ENCODE measurements around the gene TCEA3. TPM values are rescaled to one million over a fixed set of nuclear protein-coding genes. Genes with fewer than 3 reads are reported as not detected.

Gene TCEA3
- total and polyA plus RNA-seq, 8 donors: 70.8 to 143 (median 116) TPM

DNA sequence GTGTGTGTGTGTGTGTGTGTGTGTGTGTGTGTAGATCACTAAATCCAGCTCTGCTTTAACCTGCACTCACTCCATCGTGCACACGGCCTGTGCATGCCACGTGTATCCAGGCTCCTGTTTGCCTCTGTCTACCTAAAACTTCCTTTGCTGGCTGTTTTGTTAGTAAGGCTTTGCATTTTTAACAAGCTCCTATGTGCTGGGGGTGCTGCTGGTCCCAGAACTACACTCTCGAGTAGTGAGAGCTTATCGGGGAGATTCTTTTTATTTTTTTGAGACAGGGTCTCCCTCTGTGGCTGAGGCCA, 596 bp upstream of the TCEA3 start:
- no peaks in the 10 kb centered on the region for H3K27me3 ChIP-seq
- peaks cover 23 to 29% (median 24%) of the 10 kb centered on the region in 3 donors for H3K4me1 ChIP-seq
- intact Hi-C loops (cut with DNase I): no loop called here
- FAIRE-seq (no peak), ATAC-seq (no peak), DNase-seq (no peak)
- H3K27ac ChIP-seq: peak overlapping the region; percentile 22 to 95 (median 69)
- no peaks in the 10 kb centered on the region for H3K36me3 ChIP-seq
- WGBS, 2 donors: 8 to 13% methylated on average over 5 of the region's 5 CpGs
- H3K9me3 ChIP-seq: no peaks in the 10 kb centered on the region
- peak overlapping the region in 2 of 4 donors; percentile 75 to 92 for H3K4me3 ChIP-seq
- TF ChIP-seq, protein P1, sequence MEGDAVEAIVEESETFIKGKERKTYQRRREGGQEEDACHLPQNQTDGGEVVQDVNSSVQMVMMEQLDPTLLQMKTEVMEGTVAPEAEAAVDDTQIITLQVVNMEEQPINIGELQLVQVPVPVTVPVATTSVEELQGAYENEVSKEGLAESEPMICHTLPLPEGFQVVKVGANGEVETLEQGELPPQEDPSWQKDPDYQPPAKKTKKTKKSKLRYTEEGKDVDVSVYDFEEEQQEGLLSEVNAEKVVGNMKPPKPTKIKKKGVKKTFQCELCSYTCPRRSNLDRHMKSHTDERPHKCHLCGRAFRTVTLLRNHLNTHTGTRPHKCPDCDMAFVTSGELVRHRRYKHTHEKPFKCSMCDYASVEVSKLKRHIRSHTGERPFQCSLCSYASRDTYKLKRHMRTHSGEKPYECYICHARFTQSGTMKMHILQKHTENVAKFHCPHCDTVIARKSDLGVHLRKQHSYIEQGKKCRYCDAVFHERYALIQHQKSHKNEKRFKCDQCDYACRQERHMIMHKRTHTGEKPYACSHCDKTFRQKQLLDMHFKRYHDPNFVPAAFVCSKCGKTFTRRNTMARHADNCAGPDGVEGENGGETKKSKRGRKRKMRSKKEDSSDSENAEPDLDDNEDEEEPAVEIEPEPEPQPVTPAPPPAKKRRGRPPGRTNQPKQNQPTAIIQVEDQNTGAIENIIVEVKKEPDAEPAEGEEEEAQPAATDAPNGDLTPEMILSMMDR (IDR thresholded peaks at IDR 0.05): no peak

DNA sequence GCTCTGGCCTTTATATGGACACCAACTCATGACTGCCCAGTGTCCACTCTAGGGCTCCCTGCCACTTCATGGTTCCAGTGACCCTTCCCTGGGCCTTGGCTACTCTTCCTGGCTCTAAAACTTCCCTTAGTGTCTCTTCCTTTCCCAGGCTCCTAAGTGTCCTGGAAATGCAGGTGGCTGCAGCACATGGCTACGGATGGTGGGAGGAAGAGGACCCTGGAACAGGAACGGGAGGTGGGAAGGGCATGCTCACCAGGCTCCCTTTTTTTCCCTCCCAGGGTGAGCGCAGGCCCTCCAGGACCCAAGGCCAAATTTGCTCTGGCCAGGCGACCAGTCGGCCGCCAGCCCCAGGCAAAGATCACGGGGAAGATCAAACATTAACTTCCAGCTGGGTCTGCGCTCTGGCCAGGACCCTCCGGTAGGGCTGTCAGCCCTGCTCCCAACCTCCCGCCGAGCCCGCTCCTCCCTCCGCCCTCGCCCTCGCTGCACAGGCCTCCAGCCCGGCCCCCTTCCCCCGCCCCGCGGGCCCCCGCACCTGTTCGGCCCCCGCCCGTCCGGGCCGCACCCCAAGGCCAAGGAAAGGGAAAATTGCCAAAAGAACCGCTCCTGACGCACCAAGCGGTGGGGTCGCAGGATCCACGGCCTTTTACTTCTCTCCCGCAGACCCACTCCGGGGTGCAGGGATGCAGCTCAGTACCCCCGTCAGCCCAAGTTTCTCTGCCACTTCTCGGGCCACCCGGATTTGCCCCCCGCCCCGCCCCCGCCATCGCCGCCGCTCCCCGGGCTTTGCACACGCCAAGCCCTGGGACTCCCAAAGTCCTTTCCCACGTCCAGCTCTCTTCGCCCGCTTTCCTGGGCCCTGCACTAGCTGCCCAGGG, 894 bp downstream of the TCEA3 start:
- Histone ChIP-seq H3K36me3 (no peaks in the 10 kb centered on the region), H3K9me3 (no peaks in the 10 kb centered on the region), H3K4me3 (peak overlapping the region; percentile 68 to 92 (median 80)), H3K27ac (peak overlapping the region; percentile 90 to 95 (median 94)), H3K4me1 (peaks cover 24 to 38% (median 34%) of the 10 kb centered on the region in 3 donors), H3K27me3 (no peaks in the 10 kb centered on the region)
- DNase-seq: peak; percentile 89 to 97 (median 93)
- TF ChIP-seq, protein P1 (IDR thresholded peaks at IDR 0.05): no peak
- peak; percentile 65 to 80 (median 76) for ATAC-seq
- intact Hi-C loops (cut with DNase I): no loop called here
- FAIRE-seq: no peak
- 1 to 4% methylated on average over 37 to 46 of the region's 46 CpGs for WGBS, 2 donors

DNA sequence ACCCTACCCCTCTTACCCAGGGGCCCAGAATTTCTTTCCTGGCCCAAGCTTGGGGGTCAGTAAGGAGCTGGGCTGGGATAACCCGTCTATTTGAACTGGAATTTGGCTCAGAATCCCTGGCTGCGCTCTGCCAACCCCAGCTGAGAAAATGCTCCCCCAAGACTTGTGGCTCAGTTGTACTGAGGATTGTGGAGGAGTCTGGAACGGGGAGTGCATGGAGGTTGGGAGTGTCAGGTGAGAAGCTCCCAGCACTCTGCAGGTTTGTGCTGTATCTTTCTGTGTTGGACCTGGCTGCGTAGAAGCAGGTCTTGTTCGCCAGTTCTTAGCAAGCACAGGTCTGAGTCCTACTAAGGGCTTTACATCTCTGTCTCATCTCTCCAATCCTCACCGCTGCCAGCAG, 1.6 kb downstream of the TCEA3 start:
- FAIRE-seq: no peak
- ATAC-seq: peak; percentile 5 to 20 (median 10)
- intact Hi-C loops (cut with DNase I): no loop called here
- 23 to 24% methylated on average over 6 of the region's 6 CpGs for WGBS, 2 donors
- H3K27ac ChIP-seq: peak overlapping the region; percentile 90 to 95 (median 94)
- no peaks in the 10 kb centered on the region for H3K9me3 ChIP-seq
- no peaks in the 10 kb centered on the region for H3K27me3 ChIP-seq
- H3K36me3 ChIP-seq: no peaks in the 10 kb centered on the region
- peaks cover 29 to 41% (median 40%) of the 10 kb centered on the region in 3 donors for H3K4me1 ChIP-seq
- TF ChIP-seq, protein P1 (IDR thresholded peaks at IDR 0.05): no peak
- H3K4me3 ChIP-seq: peak overlapping the region; percentile 68 to 92 (median 80)
- DNase-seq: peak in 3 of 6 donors; percentile 38 to 45 (median 45)

DNA sequence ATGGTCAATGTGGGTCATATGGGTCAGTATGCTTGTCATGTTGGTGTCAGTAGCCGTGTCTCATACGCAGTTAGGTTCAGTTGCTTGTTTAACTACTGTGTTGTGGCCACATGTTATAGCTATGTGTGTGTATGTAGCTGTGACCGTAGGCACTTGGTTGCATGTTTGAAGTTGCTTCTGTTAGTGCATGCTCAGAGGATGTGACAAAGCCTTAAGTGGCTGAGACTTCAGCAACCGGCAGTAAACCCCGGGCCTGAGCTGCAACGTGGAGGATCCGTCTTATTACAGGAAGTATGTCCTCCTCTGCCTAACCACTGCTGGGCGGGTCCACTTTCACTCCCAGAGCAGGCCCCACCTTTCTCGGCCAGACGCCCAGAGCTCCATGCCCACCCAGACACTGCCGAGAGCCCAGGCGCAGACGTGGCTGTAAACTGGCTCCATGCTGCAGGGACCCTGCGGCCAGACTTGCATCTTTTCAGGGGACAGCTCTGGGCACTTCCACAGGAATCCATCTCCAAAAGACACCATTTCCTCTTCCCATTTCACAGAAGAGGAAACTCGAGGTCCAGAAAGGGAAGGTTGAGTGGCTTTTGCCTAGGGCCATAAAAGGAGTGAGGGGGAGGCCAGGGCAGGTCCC, 2.2 kb downstream of the TCEA3 start:
- intact Hi-C loops (cut with DNase I): no loop called here
- TF ChIP-seq, protein P1 (IDR thresholded peaks at IDR 0.05): no peak
- Histone ChIP-seq H3K36me3 (no peaks in the 10 kb centered on the region), H3K27me3 (no peaks in the 10 kb centered on the region), H3K4me3 (peak overlapping the region in 3 of 4 donors; percentile 75 to 92 (median 85)), H3K9me3 (no peaks in the 10 kb centered on the region), H3K4me1 (peaks cover 34 to 47% (median 44%) of the 10 kb centered on the region in 3 donors), H3K27ac (peak overlapping the region; percentile 90 to 95 (median 94))
- FAIRE-seq: no peak
- peak; percentile 71 to 86 (median 78) for DNase-seq
- ATAC-seq: peak; percentile 16 to 65 (median 40)
- WGBS, 2 donors: 4 to 8% methylated on average over 15 of the region's 15 CpGs

All from pancreas (tissue), 10 donors.